ENCODE measurements around the gene ZNF598. TPM values are rescaled to one million over a fixed set of nuclear protein-coding genes. Genes with fewer than 3 reads are reported as not detected.

Gene ZNF598
- total and polyA plus RNA-seq, 12 donors, result 9.5 to 25.3 (median 14.2) TPM

- intact Hi-C loops (cut with DNase I), result no loop called here
Measured at GRCh38 chr16:1961651-1962067, 48.0 kb downstream of the ZNF598 start.

GRCh38 chr16:1960665-1961630, 48.7 kb downstream of the ZNF598 start:
- intact Hi-C loops (cut with DNase I), result no loop called here
- no peak for DNase-seq
- 49 to 53% methylated on average over 20 of the region's 20 CpGs for WGBS, 2 donors
- peak overlapping the region in 9 of 10 donors; percentile 63 to 99 (median 96) for H3K4me3 ChIP-seq
- no peaks in the 10 kb centered on the region for H3K9me3 ChIP-seq
- H3K27me3 ChIP-seq, result no peaks in the 10 kb centered on the region
- TF ChIP-seq CTCF (IDR thresholded peaks at IDR 0.05), result no peak
- peak overlapping the region in 8 of 10 donors; percentile 88 to 98 (median 96) for H3K27ac ChIP-seq
- no peak for ATAC-seq
- peaks cover 10 to 57% (median 40%) of the 10 kb centered on the region in 9 donors for H3K4me1 ChIP-seq
- peaks cover 0 to 36% (median 30%) of the 10 kb centered on the region in 9 donors for H3K36me3 ChIP-seq

More at GRCh38 chr16:1961651-1962067, 48.0 kb downstream of the ZNF598 start:
- Histone ChIP-seq H3K9me3 (no peaks in the 10 kb centered on the region), H3K27me3 (no peaks in the 10 kb centered on the region), H3K36me3 (peaks cover 0 to 36% (median 30%) of the 10 kb centered on the region in 9 donors), H3K4me3 (no peak overlapping the region), H3K27ac (no peak overlapping the region), H3K4me1 (peaks cover 10 to 58% (median 44%) of the 10 kb centered on the region in 9 donors)
- WGBS, 2 donors, result 64 to 67% methylated on average over 6 of the region's 6 CpGs
- ATAC-seq (no peak), DNase-seq (no peak)
- no peak for TF ChIP-seq CTCF (IDR thresholded peaks at IDR 0.05)

- Histone ChIP-seq H3K27me3 (no peaks in the 10 kb centered on the region), H3K4me3 (peak within 1 kb of the TSS; percentile 63 to 99 (median 96)), H3K27ac (peak within 1 kb of the TSS; percentile 88 to 98 (median 96)), H3K4me1 (peaks cover 6 to 52% (median 33%) of the 10 kb centered on the region in 9 donors), H3K9me3 (no peaks in the 10 kb centered on the region), H3K36me3 (peaks cover 0 to 36% (median 30%) of the 10 kb centered on the region in 9 donors)
- ATAC-seq, result peak; percentile 88 to 96 (median 92)
- intact Hi-C loops (cut with DNase I), result no loop called here
- DNase-seq, result peak; percentile 93 to 97
- WGBS, 2 donors, result 1% methylated on average over 79 of the region's 79 CpGs
- TF ChIP-seq CTCF (IDR thresholded peaks at IDR 0.05), result peak; percentile 33 to 92 (median 76)
Measured at GRCh38 chr16:1959269-1960039, 50.2 kb downstream of the ZNF598 start, which contains the start of gene NDUFB10. Gene NDUFB10, plus strand, starts transcription at chr16:1959538. Its CDS starts 87 bp downstream, at chr16:1959625.

Measured in heart right ventricle (tissue), 16 donors.